NB4 (cell line): Measurements from ENCODE around the gene CCDC15.

ENCODE experiments used
- CTCF ChIP-seq: IDR thresholded peaks from one replicate; pipeline ENCODE4 v1.5.1; 2012; ENCODE audit warnings: low read depth, low read length
- POLR2A ChIP-seq: IDR thresholded peaks from 2 replicates; pipeline ENCODE4 v1.6.1; 2011; ENCODE audit warnings: mild to moderate bottlenecking; ENCODE audit not compliant: insufficient read length; ENCODE audit errors: extremely low read depth

GRCh38 chr11:124944565-124944964, 9.4 kb upstream of the CCDC15 start:
- TF ChIP-seq CTCF (no peak), POLR2A (no peak)
